Activated naive CD8-positive, alpha-beta T cell treated with anti-CD3 and anti-CD28 coated beads for 36 hours (primary cell): ENCODE results near the gene CDH5. TPM values are rescaled to one million over a fixed set of nuclear protein-coding genes. Genes with fewer than 3 reads are reported as not detected.

Source experiments
- DNase-seq: peaks from one replicate; pipeline ENCODE4 v3.0.0; 2021
- H3K27ac Mint-ChIP-seq: one replicate; pipeline ENCODE4 v1.8.0; 2022; ENCODE audit warnings: mild to moderate bottlenecking, moderate library complexity, mixed read lengths
- H3K27me3 Mint-ChIP-seq: one replicate; pipeline ENCODE4 v1.8.0; 2022; ENCODE audit warnings: mild to moderate bottlenecking, mixed read lengths
- H3K36me3 Mint-ChIP-seq: one replicate; pipeline ENCODE4 v1.8.0; 2021; ENCODE audit warnings: mild to moderate bottlenecking, mixed read lengths
- H3K4me1 Mint-ChIP-seq: one replicate; pipeline ENCODE4 v1.8.0; 2021; ENCODE audit warnings: mixed read lengths
- H3K4me3 Mint-ChIP-seq: one replicate; pipeline ENCODE4 v1.8.0; 2022; ENCODE audit warnings: mild to moderate bottlenecking, moderate library complexity, mixed read lengths
- H3K9me3 Mint-ChIP-seq: one replicate; pipeline ENCODE4 v1.8.0; 2022; ENCODE audit warnings: mixed read lengths
- total RNA-seq, 2 experiments: library from RNA; stranded (reverse); gene quantifications; one replicate each; pipeline ENCODE4 v1.2.3, GENCODE V29; 2021

Gene CDH5
- total RNA-seq, 2 experiments from 2014 or later: not detected

DNA sequence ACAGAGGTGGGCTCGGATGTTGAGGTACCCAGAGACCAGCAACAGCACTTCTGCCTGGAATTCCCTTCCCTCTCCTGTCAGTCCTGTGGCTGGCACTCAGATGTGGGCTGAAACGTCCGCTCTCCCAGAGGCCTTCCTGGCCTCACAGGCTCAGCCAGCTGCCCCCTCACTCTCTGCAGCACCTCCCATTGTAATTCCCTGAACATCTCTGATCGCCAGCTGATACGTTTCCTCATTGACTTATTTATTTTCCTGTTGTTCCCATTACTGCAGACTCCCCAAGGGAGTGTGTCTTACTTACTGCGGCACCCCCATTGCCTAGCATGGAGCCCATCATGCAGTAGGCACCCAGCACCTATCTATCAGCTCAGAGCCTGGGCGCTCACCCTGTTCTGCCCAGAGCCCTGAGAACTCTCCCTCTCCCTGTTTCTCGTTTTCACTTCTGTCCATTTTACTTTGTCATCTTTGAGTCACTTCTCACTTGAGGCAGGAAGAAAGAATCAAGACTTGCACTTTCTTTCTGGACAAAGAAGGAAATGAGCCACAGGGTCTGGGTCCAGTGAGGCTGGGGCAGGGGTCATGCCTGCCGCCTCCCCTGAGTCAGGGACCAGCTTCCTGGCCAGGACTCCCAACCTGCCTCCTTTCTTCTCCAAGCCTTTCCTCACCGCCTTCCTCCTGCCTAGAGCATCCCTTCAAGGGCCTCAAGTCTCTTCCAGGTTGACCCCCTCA lies 10.2 kb downstream of the CDH5 start:
- Mint-ChIP-seq H3K27ac (no peak overlapping the region), H3K4me1 (no peaks in the 10 kb centered on the region), H3K9me3 (no peaks in the 10 kb centered on the region), H3K36me3 (no peaks in the 10 kb centered on the region), H3K4me3 (no peak overlapping the region), H3K27me3 (no peaks in the 10 kb centered on the region)
- no peak for DNase-seq

GRCh38 chr16:66377324-66377723 lies 10.8 kb downstream of the CDH5 start:
- no peaks in the 10 kb centered on the region for H3K27me3 Mint-ChIP-seq
- no peaks in the 10 kb centered on the region for H3K36me3 Mint-ChIP-seq
- no peak for DNase-seq
- no peak overlapping the region for H3K27ac Mint-ChIP-seq
- no peak overlapping the region for H3K4me3 Mint-ChIP-seq
- no peaks in the 10 kb centered on the region for H3K9me3 Mint-ChIP-seq
- no peaks in the 10 kb centered on the region for H3K4me1 Mint-ChIP-seq

GRCh38 chr16:66378741-66379570 lies 12.5 kb downstream of the CDH5 start:
- H3K4me3 Mint-ChIP-seq: no peak overlapping the region
- H3K4me1 Mint-ChIP-seq: no peaks in the 10 kb centered on the region
- H3K27me3 Mint-ChIP-seq: no peaks in the 10 kb centered on the region
- no peak for DNase-seq
- no peak overlapping the region for H3K27ac Mint-ChIP-seq
- H3K36me3 Mint-ChIP-seq: no peaks in the 10 kb centered on the region
- no peaks in the 10 kb centered on the region for H3K9me3 Mint-ChIP-seq

DNA sequence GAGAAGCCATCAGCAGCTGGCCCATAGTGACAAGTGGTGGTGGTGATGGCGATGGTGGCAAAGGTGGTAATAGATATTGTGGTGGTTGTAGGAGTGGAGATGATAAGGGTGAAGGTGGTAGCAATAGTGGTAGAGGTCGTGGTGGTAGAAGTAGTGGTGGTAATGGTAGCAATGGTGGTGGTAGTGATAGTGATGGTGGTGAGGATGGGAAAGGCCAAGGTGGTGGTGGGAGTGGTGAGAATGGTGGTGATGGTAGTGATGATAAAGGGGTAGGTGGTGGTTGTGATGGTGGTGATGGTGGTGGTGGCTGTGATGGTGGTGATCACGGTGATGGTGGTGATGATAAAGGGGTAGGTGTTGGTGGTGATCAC lies 13.1 kb downstream of the CDH5 start:
- Mint-ChIP-seq H3K4me3 (no peak overlapping the region), H3K27me3 (no peaks in the 10 kb centered on the region), H3K9me3 (no peaks in the 10 kb centered on the region), H3K27ac (no peak overlapping the region), H3K36me3 (no peaks in the 10 kb centered on the region), H3K4me1 (no peaks in the 10 kb centered on the region)
- DNase-seq: no peak

GRCh38 chr16:66380421-66380820 lies 13.9 kb downstream of the CDH5 start:
- H3K4me3 Mint-ChIP-seq: no peak overlapping the region
- H3K36me3 Mint-ChIP-seq: no peaks in the 10 kb centered on the region
- H3K27me3 Mint-ChIP-seq: no peaks in the 10 kb centered on the region
- H3K9me3 Mint-ChIP-seq: no peaks in the 10 kb centered on the region
- no peaks in the 10 kb centered on the region for H3K4me1 Mint-ChIP-seq
- DNase-seq: no peak
- no peak overlapping the region for H3K27ac Mint-ChIP-seq

DNA sequence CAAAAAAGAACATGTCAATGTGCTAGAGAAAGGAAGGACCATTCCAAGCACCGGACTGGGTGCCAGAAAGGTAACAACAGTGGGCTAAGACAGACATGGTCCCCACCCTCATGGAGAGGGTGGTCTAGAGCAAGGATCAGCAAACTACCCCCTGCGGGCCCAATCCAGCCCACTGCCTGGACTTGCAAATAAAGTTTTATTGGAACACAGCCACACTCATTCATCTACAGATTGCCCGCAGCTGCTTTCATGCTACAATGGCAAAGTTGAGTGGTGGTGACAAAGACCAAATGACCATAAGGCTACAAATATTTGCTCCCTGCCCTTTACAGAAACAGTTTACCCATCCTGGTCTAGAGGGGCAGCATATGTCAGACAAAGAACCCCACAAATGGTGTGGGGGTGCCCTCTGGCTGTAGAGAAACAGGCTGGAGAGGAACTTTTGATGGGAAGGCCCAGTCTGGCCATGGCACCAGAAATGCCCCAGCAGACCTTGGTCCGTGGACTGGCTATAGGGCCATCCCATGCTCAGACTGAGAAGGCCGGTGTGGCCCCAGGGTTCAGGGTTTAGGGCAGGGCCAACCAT lies 15.2 kb downstream of the CDH5 start:
- Mint-ChIP-seq H3K4me3 (no peak overlapping the region), H3K27ac (no peak overlapping the region), H3K27me3 (no peaks in the 10 kb centered on the region), H3K9me3 (no peaks in the 10 kb centered on the region), H3K4me1 (no peaks in the 10 kb centered on the region), H3K36me3 (no peaks in the 10 kb centered on the region)
- no peak for DNase-seq

DNA sequence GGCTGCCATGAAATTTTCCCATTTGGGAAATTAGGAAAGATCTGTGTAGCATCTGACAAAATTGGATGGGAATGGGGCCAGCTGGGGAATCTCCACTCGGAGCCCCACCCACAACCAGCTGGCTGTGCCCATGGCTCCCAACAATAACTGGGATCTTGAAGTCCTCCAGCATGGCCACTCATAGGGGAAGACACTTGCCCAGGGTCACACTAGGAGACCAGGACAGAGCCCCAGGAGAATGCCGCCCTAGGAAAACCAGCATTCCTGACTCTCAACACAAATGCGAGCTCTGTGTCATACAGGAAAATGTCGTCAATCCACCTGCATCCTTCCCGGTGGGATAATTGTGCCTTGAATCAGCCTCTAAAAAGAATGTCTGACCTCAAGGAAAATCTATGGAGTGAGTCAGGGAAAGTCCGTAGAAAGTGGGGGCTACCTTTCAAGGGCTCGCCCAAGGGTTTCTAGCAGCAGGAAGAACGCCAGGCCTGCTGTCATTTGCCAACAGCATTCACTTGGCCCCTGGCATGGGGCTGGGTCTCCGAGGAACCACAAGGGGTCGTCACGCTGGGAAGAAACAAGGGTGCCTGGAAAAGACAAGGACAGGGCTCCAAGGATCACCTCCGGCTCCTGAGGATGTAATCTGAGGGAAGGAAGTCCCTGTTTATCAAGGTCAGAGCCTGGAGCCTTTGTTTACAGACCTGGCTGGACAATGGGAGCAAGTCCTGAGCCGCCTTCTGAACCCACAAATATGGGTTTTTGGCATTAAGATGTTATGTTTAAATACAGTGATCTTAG lies 15.9 kb downstream of the CDH5 start:
- DNase-seq: no peak
- H3K9me3 Mint-ChIP-seq: no peaks in the 10 kb centered on the region
- no peak overlapping the region for H3K27ac Mint-ChIP-seq
- no peaks in the 10 kb centered on the region for H3K36me3 Mint-ChIP-seq
- H3K4me3 Mint-ChIP-seq: no peak overlapping the region
- H3K4me1 Mint-ChIP-seq: no peaks in the 10 kb centered on the region
- H3K27me3 Mint-ChIP-seq: peaks cover 5% of the 10 kb centered on the region

GRCh38 chr16:66382966-66383299 lies 16.4 kb downstream of the CDH5 start:
- H3K4me3 Mint-ChIP-seq: no peak overlapping the region

GRCh38 chr16:66383551-66383950 lies 17.1 kb downstream of the CDH5 start:
- no peaks in the 10 kb centered on the region for H3K9me3 Mint-ChIP-seq
- DNase-seq: no peak
- no peak overlapping the region for H3K27ac Mint-ChIP-seq
- H3K4me1 Mint-ChIP-seq: no peaks in the 10 kb centered on the region
- H3K27me3 Mint-ChIP-seq: peaks cover 5% of the 10 kb centered on the region
- no peak overlapping the region for H3K4me3 Mint-ChIP-seq
- H3K36me3 Mint-ChIP-seq: no peaks in the 10 kb centered on the region

More at GRCh38 chr16:66382966-66383299, 16.4 kb downstream of the CDH5 start:
- no peak overlapping the region for H3K27ac Mint-ChIP-seq
- no peaks in the 10 kb centered on the region for H3K4me1 Mint-ChIP-seq
- peaks cover 5% of the 10 kb centered on the region for H3K27me3 Mint-ChIP-seq
- H3K36me3 Mint-ChIP-seq: no peaks in the 10 kb centered on the region
- no peaks in the 10 kb centered on the region for H3K9me3 Mint-ChIP-seq
- DNase-seq: no peak

DNA sequence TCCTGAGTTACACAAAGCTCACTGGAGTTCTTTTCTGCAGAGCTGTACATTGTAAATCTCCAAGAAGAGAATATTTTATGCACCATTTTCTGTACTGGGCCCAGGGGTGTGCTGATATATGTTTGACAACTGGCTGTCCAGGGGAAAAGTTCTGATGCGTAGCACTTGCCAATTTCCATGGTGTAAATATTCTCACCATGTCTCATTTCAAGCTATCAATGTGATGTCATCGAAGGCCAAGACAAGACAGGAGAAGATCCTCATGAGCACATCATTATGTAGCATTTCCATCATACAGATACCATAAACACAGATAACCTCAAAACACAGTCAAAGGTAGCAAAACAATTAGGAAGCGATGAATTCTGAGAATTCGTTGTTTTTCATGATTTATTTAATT lies 18.9 kb downstream of the CDH5 start:
- Mint-ChIP-seq H3K9me3 (no peaks in the 10 kb centered on the region), H3K4me3 (no peak overlapping the region), H3K27ac (no peak overlapping the region), H3K36me3 (no peaks in the 10 kb centered on the region), H3K27me3 (peaks cover 5% of the 10 kb centered on the region), H3K4me1 (no peaks in the 10 kb centered on the region)
- no peak for DNase-seq

DNA sequence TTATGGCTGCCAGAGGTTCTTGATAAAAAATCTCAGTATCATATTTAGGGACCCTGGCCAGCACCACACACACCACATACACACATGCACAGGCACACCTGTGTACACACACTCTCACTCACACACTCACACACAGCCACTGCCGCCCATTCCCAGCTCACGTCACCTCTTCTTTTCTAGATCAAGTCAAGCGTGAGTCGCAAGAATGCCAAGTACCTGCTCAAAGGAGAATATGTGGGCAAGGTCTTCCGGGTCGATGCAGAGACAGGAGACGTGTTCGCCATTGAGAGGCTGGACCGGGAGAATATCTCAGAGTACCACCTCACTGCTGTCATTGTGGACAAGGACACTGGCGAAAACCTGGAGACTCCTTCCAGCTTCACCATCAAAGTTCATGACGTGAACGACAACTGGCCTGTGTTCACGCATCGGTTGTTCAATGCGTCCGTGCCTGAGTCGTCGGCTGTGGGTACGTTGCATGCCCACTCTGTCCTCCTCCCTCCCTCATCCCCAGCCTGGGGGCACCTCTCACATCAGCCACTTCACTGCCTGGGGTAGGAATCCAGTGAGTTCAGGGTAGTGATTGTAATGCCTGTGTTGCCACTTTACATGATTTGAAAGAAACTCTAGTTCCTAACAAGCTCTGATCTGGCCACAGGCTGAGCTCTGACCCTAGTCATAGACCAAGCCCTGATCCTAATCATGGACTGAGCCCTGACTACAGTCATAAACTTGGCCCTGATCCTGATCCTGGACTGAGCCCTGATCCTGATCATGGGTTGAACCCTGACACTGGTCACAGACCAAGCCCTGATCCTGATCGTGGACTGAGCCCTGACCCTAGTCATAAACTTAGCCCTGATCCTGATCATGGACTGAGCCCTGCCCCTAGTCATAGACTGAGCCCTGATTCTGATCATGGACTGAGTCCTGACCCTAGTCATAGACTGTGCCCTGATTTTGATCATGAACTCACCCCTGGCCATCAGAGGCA lies 20.4 kb downstream of the CDH5 start:
- Mint-ChIP-seq H3K36me3 (no peaks in the 10 kb centered on the region), H3K9me3 (no peaks in the 10 kb centered on the region), H3K4me3 (no peak overlapping the region), H3K4me1 (no peaks in the 10 kb centered on the region), H3K27me3 (peaks cover 5% of the 10 kb centered on the region), H3K27ac (no peak overlapping the region)
- no peak for DNase-seq

- H3K4me1 Mint-ChIP-seq: no peaks in the 10 kb centered on the region
- DNase-seq: no peak
- peaks cover 5% of the 10 kb centered on the region for H3K27me3 Mint-ChIP-seq
- no peak overlapping the region for H3K27ac Mint-ChIP-seq
- no peak overlapping the region for H3K4me3 Mint-ChIP-seq
- no peaks in the 10 kb centered on the region for H3K36me3 Mint-ChIP-seq
- H3K9me3 Mint-ChIP-seq: no peaks in the 10 kb centered on the region
Observed at GRCh38 chr16:66387817-66388332, 21.4 kb downstream of the CDH5 start.

GRCh38 chr16:66388350-66389139 lies 22.1 kb downstream of the CDH5 start:
- Mint-ChIP-seq H3K27me3 (peaks cover 5% of the 10 kb centered on the region), H3K27ac (no peak overlapping the region), H3K4me1 (no peaks in the 10 kb centered on the region), H3K4me3 (no peak overlapping the region), H3K36me3 (no peaks in the 10 kb centered on the region), H3K9me3 (no peaks in the 10 kb centered on the region)
- no peak for DNase-seq
